HL-60 (cell line): ENCODE data around the gene COL4A2.

Source experiments
- GABPA ChIP-seq: IDR thresholded peaks from 2 replicates; pipeline ENCODE4 v1.6.1; 2012; ENCODE audit warnings: low read depth
- TF ChIP-seq, protein P1 (sequence below): IDR thresholded peaks from one replicate; pipeline ENCODE4 v1.5.1; 2011; ENCODE audit warnings: low read length, control low read depth, inconsistent platforms; ENCODE audit not compliant: insufficient read depth

DNA sequence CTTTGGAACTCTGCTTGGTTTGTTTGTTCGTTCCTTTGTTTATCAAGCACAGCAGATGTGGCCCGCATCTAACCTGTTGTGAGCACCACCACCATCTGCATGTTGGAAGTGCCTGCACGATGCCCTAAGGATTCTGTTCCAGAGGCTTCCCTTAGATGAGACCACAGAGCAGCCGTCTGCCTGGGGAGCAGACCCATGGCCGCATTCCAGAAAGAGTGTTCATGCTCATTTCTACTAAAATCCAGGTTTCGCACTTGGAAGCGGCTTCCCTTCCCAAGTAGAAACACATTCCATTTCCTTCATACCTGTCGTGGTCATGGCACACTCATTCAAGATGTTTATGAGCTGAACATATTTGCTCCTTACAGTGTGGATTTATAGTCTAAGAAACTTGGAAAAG, 27.2 kb downstream of the COL4A2 start:
- TF ChIP-seq, protein P1, sequence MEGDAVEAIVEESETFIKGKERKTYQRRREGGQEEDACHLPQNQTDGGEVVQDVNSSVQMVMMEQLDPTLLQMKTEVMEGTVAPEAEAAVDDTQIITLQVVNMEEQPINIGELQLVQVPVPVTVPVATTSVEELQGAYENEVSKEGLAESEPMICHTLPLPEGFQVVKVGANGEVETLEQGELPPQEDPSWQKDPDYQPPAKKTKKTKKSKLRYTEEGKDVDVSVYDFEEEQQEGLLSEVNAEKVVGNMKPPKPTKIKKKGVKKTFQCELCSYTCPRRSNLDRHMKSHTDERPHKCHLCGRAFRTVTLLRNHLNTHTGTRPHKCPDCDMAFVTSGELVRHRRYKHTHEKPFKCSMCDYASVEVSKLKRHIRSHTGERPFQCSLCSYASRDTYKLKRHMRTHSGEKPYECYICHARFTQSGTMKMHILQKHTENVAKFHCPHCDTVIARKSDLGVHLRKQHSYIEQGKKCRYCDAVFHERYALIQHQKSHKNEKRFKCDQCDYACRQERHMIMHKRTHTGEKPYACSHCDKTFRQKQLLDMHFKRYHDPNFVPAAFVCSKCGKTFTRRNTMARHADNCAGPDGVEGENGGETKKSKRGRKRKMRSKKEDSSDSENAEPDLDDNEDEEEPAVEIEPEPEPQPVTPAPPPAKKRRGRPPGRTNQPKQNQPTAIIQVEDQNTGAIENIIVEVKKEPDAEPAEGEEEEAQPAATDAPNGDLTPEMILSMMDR: no peak
- TF ChIP-seq GABPA: no peak
